HCT116 (cell line): Measurements from ENCODE around the gene ECE2. TPM values are rescaled to one million over a fixed set of nuclear protein-coding genes. Genes with fewer than 3 reads are reported as not detected.

Source experiments
- ATAC-seq: fragments of 200-7000 bp; cut with Tn5 transposase; 2 replicates; pipeline ENCODE4 v1.9.1; 2020; ENCODE audit warnings: mild to moderate bottlenecking, moderate library complexity
- BruUV-seq: library from RNA; stranded (reverse); fragments of 400-500 nt; replicated peaks from 2 replicates; lab custom pipeline; 2021; lab: Mats Ljungman, UMichigan
- CTCF ChIA-PET: fragments of 300-600 bp; sonication (Branson Sonifier 250); formaldehyde crosslinking; loops from one replicate; lab custom pipeline; 2021; ENCODE audit warnings: antibody characterized with exemption; lab: Charles Lee
- POLR2A ChIA-PET: fragments of 300-600, 350-600 bp; sonication (Branson Sonifier 250); formaldehyde crosslinking; loops from one replicate; lab custom pipeline; 2021; ENCODE audit warnings: antibody characterized with exemption; lab: Charles Lee
- RAD21 ChIA-PET, 2 experiments: fragments of 300-600 bp; sonication (Branson Sonifier 250); formaldehyde crosslinking; loops; one replicate each; lab custom pipeline; 2023; ENCODE audit warnings: low total read pairs in 2 of 2; ENCODE audit not compliant: uncharacterized antibody in 2 of 2, unreplicated experiment in 2 of 2, low non-redundant PET in 1 of 2; lab: Charles Lee
- DNase-seq: peaks from one replicate; pipeline ENCODE4 v3.0.0-alpha.2; 2010; ENCODE audit warnings: low read depth, low spot score
- H2AFZ ChIP-seq: fragments of 200-600 bp; shearing (Covaris generic), sonication (generic); 2 replicates; pipeline ENCODE4 v1.6.1; 2017; ENCODE audit warnings: low read depth, mixed run types, mixed read lengths, antibody characterized with exemption, low read length; ENCODE audit not compliant: poor library complexity, severe bottlenecking
- H3K27ac ChIP-seq: 2 replicates; pipeline ENCODE4 v1.5.1; 2012; ENCODE audit warnings: low read depth, low read length
- H3K27me3 ChIP-seq: fragments of 200-600 bp; sonication (generic); 2 replicates; pipeline ENCODE4 v1.6.1; 2016; ENCODE audit warnings: mixed run types, low read length, mixed read lengths; ENCODE audit not compliant: insufficient read depth
- H3K36me3 ChIP-seq, 2 experiments: fragments of 200-500 bp in 1 of 2; fragments of 200-600 bp in 1 of 2; sonication (Bioruptor generic) in 1 of 2; sonication (generic) in 1 of 2; 2 replicates each; pipeline versions ENCODE4 v1.5.1 to v1.6.1; 2014 to 2016; ENCODE audit warnings: low read length in 2 of 2, inconsistent platforms in 1 of 2, mixed read lengths in 1 of 2, mixed run types in 1 of 2; ENCODE audit not compliant: insufficient read depth in 2 of 2, control insufficient read depth in 1 of 2
- H3K4me1 ChIP-seq, 2 experiments: fragments of 200-600 bp in 1 of 2; sonication (generic) in 1 of 2; 2 replicates each; pipeline versions ENCODE4 v1.5.1 to v1.6.1; 2012 to 2017; ENCODE audit warnings: low read length in 2 of 2, inconsistent platforms in 1 of 2, mild to moderate bottlenecking in 1 of 2, mixed read lengths in 1 of 2, mixed run types in 1 of 2, moderate library complexity in 1 of 2; ENCODE audit not compliant: insufficient read depth in 2 of 2, control insufficient read depth in 1 of 2
- H3K4me2 ChIP-seq: fragments of 200-600 bp; sonication (generic); 2 replicates; pipeline ENCODE4 v1.6.1; 2017; ENCODE audit warnings: mixed run types, low read length, mixed read lengths
- H3K4me3 ChIP-seq, 2 experiments: fragments of 200-600 bp in 1 of 2; sonication (generic) in 1 of 2; replicated peaks in 1 of 2; 2 replicates each; pipeline ENCODE4 v1.5.1; 2011 to 2016; ENCODE audit warnings: low read length in 2 of 2, control low read depth in 1 of 2, low read depth in 1 of 2, mild to moderate bottlenecking in 1 of 2, mixed read lengths in 1 of 2, mixed run types in 1 of 2
- H3K79me2 ChIP-seq: fragments of 200-600 bp; sonication (generic); 2 replicates; pipeline ENCODE4 v1.6.1; 2017; ENCODE audit warnings: mild to moderate bottlenecking, mixed run types, low read length, moderate library complexity, mixed read lengths; ENCODE audit not compliant: insufficient read depth
- H3K9ac ChIP-seq: fragments of 200-600 bp; sonication (generic); 2 replicates; pipeline ENCODE4 v1.6.1; 2016; ENCODE audit warnings: low read length, mixed read lengths
- H3K9me2 ChIP-seq: fragments of 200-600 bp; sonication (generic), shearing (Covaris generic); 2 replicates; pipeline ENCODE4 v1.6.1; 2017; ENCODE audit warnings: mixed run types, mild to moderate bottlenecking, moderate library complexity; ENCODE audit not compliant: insufficient read depth
- H3K9me3 ChIP-seq, 2 experiments: fragments of 200-500 bp in 1 of 2; fragments of 200-600 bp in 1 of 2; sonication (Bioruptor generic) in 1 of 2; sonication (generic) in 1 of 2; 2 replicates each; pipeline ENCODE4 v1.6.1; 2014 to 2017; ENCODE audit warnings: low read length in 2 of 2, mixed read lengths in 2 of 2, inconsistent platforms in 1 of 2, low read depth in 1 of 2, mild to moderate bottlenecking in 1 of 2, mixed run types in 1 of 2, moderate library complexity in 1 of 2; ENCODE audit not compliant: control insufficient read depth in 1 of 2, insufficient read depth in 1 of 2
- H4K20me1 ChIP-seq: fragments of 200-600 bp; sonication (generic), shearing (Covaris generic); 2 replicates; pipeline ENCODE4 v1.6.1; 2017; ENCODE audit warnings: mixed run types, mild to moderate bottlenecking, moderate library complexity; ENCODE audit not compliant: insufficient read depth
- CBX3 ChIP-seq: IDR thresholded peaks from 2 replicates; pipeline ENCODE4 v1.6.1; 2012; ENCODE audit warnings: low read depth
- EGR1 ChIP-seq: IDR thresholded peaks from 2 replicates; pipeline ENCODE4 v1.6.1; 2012; ENCODE audit warnings: low read depth
- EZH2 ChIP-seq: fragments of 200-600 bp; sonication (generic); IDR thresholded peaks from 2 replicates; pipeline ENCODE4 v1.6.1; 2017; ENCODE audit warnings: antibody characterized with exemption, mixed run types
- EZH2phosphoT487 ChIP-seq: fragments of 200-600 bp; IDR thresholded peaks from 2 replicates; pipeline ENCODE4 v1.6.1; 2018; ENCODE audit warnings: antibody characterized with exemption, borderline replicate concordance
- POLR2A ChIP-seq: IDR thresholded peaks from 2 replicates; pipeline ENCODE4 v1.7.0; 2011; ENCODE audit warnings: borderline replicate concordance; ENCODE audit not compliant: insufficient read depth, insufficient read length; ENCODE audit errors: extremely low read depth
- POLR2AphosphoS5 ChIP-seq: IDR thresholded peaks from 2 replicates; pipeline ENCODE4 v1.6.1; 2011; ENCODE audit warnings: mild to moderate bottlenecking, low read depth, low read length, moderate library complexity
- SIN3A ChIP-seq: IDR thresholded peaks from 2 replicates; pipeline ENCODE4 v1.6.1; 2012; ENCODE audit warnings: low read depth
- SP1 ChIP-seq: IDR thresholded peaks from 2 replicates; pipeline ENCODE4 v1.6.1; 2012; ENCODE audit warnings: low read depth
- SRF ChIP-seq: IDR thresholded peaks from 2 replicates; pipeline ENCODE4 v1.6.1; 2012; ENCODE audit warnings: low read depth
- TCF7L2 ChIP-seq: IDR thresholded peaks from 2 replicates; pipeline ENCODE4 v1.7.0; 2011; ENCODE audit warnings: borderline replicate concordance, inconsistent platforms; ENCODE audit not compliant: insufficient read depth, insufficient read length; ENCODE audit errors: extremely low read depth
- ZFX ChIP-seq: fragments of 450-650 bp; IDR thresholded peaks from 2 replicates; pipeline ENCODE4 v1.6.1; 2017
- ZNF274 ChIP-seq: fragments of 200-500 bp; sonication (Bioruptor generic); IDR thresholded peaks from 2 replicates; pipeline ENCODE4 v1.6.1; 2014; ENCODE audit warnings: mild to moderate bottlenecking, low read depth, low read length, inconsistent platforms
- intact Hi-C: fragments of 100-400 bp; cut with micrococcal nuclease; formaldehyde crosslinking; loops from 2 replicates; pipeline ENCODE4 v1.10.0; 2022
- total RNA-seq: library from RNA; stranded (reverse); gene quantifications from one replicate; pipeline ENCODE4 v1.2.1, GENCODE V29; 2021; ENCODE audit not compliant: unreplicated experiment
- TF ChIP-seq, protein P1 (sequence below): IDR thresholded peaks from 2 replicates; pipeline ENCODE4 v1.6.1; 2012
- TF ChIP-seq, protein P2 (sequence below): IDR thresholded peaks from 2 replicates; pipeline ENCODE4 v1.6.1; 2011; ENCODE audit warnings: mild to moderate bottlenecking, low read length, moderate library complexity; ENCODE audit not compliant: insufficient replicate concordance; ENCODE audit errors: extremely low read depth
- TF ChIP-seq, protein P3 (sequence below): IDR thresholded peaks from 2 replicates; pipeline ENCODE4 v1.6.1; 2012

Gene ECE2
- total RNA-seq, 1 experiment from 2014 or later: not detected

DNA sequence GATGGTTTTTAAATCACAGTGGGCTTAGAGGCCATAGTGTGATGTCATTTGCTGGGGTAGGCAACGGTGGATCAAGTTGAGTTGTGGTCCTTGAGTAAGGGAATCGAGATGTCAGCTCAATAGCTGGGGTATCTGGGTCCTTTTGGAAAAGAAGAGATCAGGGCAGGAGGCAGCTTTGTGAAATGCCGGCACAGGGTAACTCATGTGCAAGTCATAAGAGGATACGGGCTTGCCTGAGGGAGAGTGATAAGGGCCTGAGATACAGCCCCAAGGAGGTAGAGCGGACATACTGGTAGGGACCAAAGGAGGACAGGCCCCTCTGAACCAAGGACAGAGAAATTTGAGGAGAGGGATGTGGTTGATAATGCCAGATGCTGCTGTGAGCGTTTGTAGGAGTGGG, 57.4 kb downstream of the ECE2 start:
- intact Hi-C loops: no loop called here
- Histone ChIP-seq H3K36me3 (peaks cover 49 to 64% of the 10 kb centered on the region in 2 experiments), H3K27ac (peak overlapping the region; percentile 15; the same call in 1 of the 2 replicates), H3K4me3 (no peak overlapping the region), H3K4me2 (0 out of 2 replicates have a peak overlapping the region, but pooled peaks have one; percentile 9), H3K27me3 (no peaks in the 10 kb centered on the region), H3K9me2 (no peaks in the 10 kb centered on the region), H3K9ac (peak overlapping the region; percentile 25; the same call in 1 of the 2 replicates), H3K9me3 (no peaks in the 10 kb centered on the region), H2AFZ (no peak overlapping the region), H3K4me1 (peaks cover 2 to 68% of the 10 kb centered on the region in 2 experiments; a peak in 2 of 4 replicates), H4K20me1 (peaks cover 28% of the 10 kb centered on the region; the same call in 1 of the 2 replicates), H3K79me2 (peaks cover 73% of the 10 kb centered on the region)
- DNase-seq (no peak), ATAC-seq (no peak)
- no TSS peak for BruUV-seq
- RAD21 ChIA-PET: no interaction called here
- POLR2A ChIA-PET: no interaction called here
- CTCF ChIA-PET: no interaction called here
- TF ChIP-seq CBX3 (no peak), EGR1 (no peak), ZFX (no peak), SP1 (no peak), EZH2 (no peak), POLR2AphosphoS5 (no peak), SIN3A (no peak), EZH2phosphoT487 (no peak), POLR2A (no peak), ZNF274 (no peak), SRF (no peak), TCF7L2 (no peak)
- TF ChIP-seq, protein P1, sequence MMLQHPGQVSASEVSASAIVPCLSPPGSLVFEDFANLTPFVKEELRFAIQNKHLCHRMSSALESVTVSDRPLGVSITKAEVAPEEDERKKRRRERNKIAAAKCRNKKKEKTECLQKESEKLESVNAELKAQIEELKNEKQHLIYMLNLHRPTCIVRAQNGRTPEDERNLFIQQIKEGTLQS: no peak
- TF ChIP-seq, protein P2, sequence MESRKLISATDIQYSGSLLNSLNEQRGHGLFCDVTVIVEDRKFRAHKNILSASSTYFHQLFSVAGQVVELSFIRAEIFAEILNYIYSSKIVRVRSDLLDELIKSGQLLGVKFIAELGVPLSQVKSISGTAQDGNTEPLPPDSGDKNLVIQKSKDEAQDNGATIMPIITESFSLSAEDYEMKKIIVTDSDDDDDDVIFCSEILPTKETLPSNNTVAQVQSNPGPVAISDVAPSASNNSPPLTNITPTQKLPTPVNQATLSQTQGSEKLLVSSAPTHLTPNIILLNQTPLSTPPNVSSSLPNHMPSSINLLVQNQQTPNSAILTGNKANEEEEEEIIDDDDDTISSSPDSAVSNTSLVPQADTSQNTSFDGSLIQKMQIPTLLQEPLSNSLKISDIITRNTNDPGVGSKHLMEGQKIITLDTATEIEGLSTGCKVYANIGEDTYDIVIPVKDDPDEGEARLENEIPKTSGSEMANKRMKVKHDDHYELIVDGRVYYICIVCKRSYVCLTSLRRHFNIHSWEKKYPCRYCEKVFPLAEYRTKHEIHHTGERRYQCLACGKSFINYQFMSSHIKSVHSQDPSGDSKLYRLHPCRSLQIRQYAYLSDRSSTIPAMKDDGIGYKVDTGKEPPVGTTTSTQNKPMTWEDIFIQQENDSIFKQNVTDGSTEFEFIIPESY: no peak
- TF ChIP-seq, protein P3, sequence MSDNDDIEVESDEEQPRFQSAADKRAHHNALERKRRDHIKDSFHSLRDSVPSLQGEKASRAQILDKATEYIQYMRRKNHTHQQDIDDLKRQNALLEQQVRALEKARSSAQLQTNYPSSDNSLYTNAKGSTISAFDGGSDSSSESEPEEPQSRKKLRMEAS: no peak
